Upper lobe of left lung (tissue), 6 donors: Measurements from ENCODE around the gene RPEL1. TPM values are rescaled to one million over a fixed set of nuclear protein-coding genes. Genes with fewer than 3 reads are reported as not detected.
"Not testable (repeated sequence)": the region's sequence is repeated elsewhere in the genome, so short reads cannot be mapped to it uniquely, and the experiment has no call there.

Experiments
- ATAC-seq, 2 donors: fragments of 200-7000 bp; cut with Tn5 transposase; one replicate each; pipeline ENCODE4 v1.9.1; 2022; ENCODE audit warnings: mild to moderate bottlenecking in 2 of 2, moderate library complexity in 2 of 2; ENCODE audit not compliant: low FRiP score in 2 of 2
- DNase-seq, 2 donors: peaks; one replicate each; pipeline ENCODE4 v3.0.0-alpha.2; 2019 to 2020
- H3K27ac ChIP-seq, 4 donors: fragments of 200-600 bp; sonication (generic); one replicate each; pipeline ENCODE4 v1.5.1; 2016 to 2019
- H3K27me3 ChIP-seq, 4 donors: fragments of 200-600 bp; sonication (generic); one replicate each; pipeline ENCODE4 v1.5.1; 2017 to 2019
- H3K36me3 ChIP-seq, 4 donors: fragments of 200-600 bp; sonication (generic); one replicate each; pipeline ENCODE4 v1.5.1; 2016 to 2019
- H3K4me1 ChIP-seq, 4 donors: fragments of 200-600 bp; sonication (generic); one replicate each; pipeline ENCODE4 v1.5.1; 2018 to 2019
- H3K4me3 ChIP-seq, 4 donors: fragments of 200-600 bp; sonication (generic); one replicate each; pipeline ENCODE4 v1.5.1; 2017 to 2019; ENCODE audit warnings: mild to moderate bottlenecking in 2 of 4, moderate library complexity in 1 of 4
- H3K9me3 ChIP-seq, 4 donors: fragments of 200-600 bp; sonication (generic); one replicate each; pipeline ENCODE4 v1.5.1; 2018 to 2019
- EP300 ChIP-seq, 4 donors: sonication (generic); formaldehyde crosslinking; IDR thresholded peaks; one replicate each; pipeline ENCODE4 v1.5.1; 2017; ENCODE audit warnings: antibody characterized with exemption in 4 of 4, control low read depth in 2 of 4
- POLR2A ChIP-seq, 4 donors: fragments of 450-650 bp; IDR thresholded peaks; one replicate each; pipeline ENCODE4 v1.5.1; 2016 to 2017; ENCODE audit warnings: antibody characterized with exemption in 4 of 4, mild to moderate bottlenecking in 2 of 4
- POLR2AphosphoS5 ChIP-seq, 2 donors: sonication (generic); formaldehyde crosslinking; IDR thresholded peaks; one replicate each; pipeline ENCODE4 v1.5.1; 2017; ENCODE audit warnings: antibody characterized with exemption in 2 of 2
- WGBS, 2 donors: methylation state at CpG; one replicate each; pipeline ENCODE4 v1.1.5; 2017 to 2018; 5-methylcytosine and 5-hydroxymethylcytosine counted together
- total RNA-seq, 6 donors: library from RNA; depleted of rRNA in 4 of 6; stranded (reverse); fragments of >200 nt in 4 of 6; gene quantifications; one replicate each; pipeline versions ENCODE4 v1.1.0 to v1.2.1, GENCODE V29; 2016 to 2021
- TF ChIP-seq, protein P1 (sequence below), 6 experiments: fragments of 450-650 bp in 4 of 6; fragments of 200-600 bp in 2 of 6; sonication (generic) in 2 of 6; IDR thresholded peaks; one replicate each; pipeline ENCODE4 v1.5.1; 2016 to 2019; ENCODE audit warnings: antibody characterized with exemption in 6 of 6
- donor health status: DM: no; HTN: no; CAD: no; lungs with moderate emphysema.
- donor health status: DM: no; HTN: yes; CAD: no; lungs with severe emphysema.

RPEL1 gene
- total RNA-seq, 6 donors from 2014 or later, result not detected

DNA sequence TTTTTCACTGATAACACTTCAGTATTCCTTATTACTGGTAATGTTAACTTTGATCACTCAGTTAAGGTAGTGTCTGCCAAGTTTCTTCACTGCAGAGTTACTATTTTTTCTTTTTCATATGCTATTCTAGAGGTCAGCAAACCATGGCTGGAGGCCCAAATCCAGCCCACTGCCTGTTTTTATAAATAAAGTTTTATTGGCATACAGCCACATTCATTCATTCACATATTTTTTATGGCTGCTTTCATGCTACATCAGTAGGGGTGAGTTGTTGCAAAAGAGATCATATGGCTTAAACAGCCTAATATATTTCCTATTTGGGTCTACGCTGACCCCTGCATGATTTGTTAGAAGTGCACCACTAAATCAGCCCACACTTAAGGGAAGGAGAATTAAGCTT, 10.9 kb downstream of the RPEL1 start:
- Histone ChIP-seq H3K36me3 (no peaks in the 10 kb centered on the region), H3K9me3 (no peaks in the 10 kb centered on the region), H3K27ac (no peak overlapping the region), H3K4me1 (no peaks in the 10 kb centered on the region), H3K27me3 (no peaks in the 10 kb centered on the region), H3K4me3 (no peak overlapping the region)
- TF ChIP-seq EP300 (IDR thresholded peaks at IDR 0.05) (no peak), POLR2AphosphoS5 (IDR thresholded peaks at IDR 0.05) (no peak), POLR2A (IDR thresholded peaks at IDR 0.05) (no peak)
- TF ChIP-seq, protein P1, sequence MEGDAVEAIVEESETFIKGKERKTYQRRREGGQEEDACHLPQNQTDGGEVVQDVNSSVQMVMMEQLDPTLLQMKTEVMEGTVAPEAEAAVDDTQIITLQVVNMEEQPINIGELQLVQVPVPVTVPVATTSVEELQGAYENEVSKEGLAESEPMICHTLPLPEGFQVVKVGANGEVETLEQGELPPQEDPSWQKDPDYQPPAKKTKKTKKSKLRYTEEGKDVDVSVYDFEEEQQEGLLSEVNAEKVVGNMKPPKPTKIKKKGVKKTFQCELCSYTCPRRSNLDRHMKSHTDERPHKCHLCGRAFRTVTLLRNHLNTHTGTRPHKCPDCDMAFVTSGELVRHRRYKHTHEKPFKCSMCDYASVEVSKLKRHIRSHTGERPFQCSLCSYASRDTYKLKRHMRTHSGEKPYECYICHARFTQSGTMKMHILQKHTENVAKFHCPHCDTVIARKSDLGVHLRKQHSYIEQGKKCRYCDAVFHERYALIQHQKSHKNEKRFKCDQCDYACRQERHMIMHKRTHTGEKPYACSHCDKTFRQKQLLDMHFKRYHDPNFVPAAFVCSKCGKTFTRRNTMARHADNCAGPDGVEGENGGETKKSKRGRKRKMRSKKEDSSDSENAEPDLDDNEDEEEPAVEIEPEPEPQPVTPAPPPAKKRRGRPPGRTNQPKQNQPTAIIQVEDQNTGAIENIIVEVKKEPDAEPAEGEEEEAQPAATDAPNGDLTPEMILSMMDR (IDR thresholded peaks at IDR 0.05), result no peak
- DNase-seq, result no peak
- no peak for ATAC-seq
- WGBS, 2 donors, result 97 to 100% methylated on average over 1 of the region's 1 CpG

GRCh38 chr10:103257812-103258211, 12.1 kb downstream of the RPEL1 start:
- no peaks in the 10 kb centered on the region for H3K4me1 ChIP-seq
- H3K27ac ChIP-seq, result no peak overlapping the region
- no peaks in the 10 kb centered on the region for H3K9me3 ChIP-seq
- no peak for TF ChIP-seq EP300 (IDR thresholded peaks at IDR 0.05)
- no peak for TF ChIP-seq POLR2A (IDR thresholded peaks at IDR 0.05)
- no peak for TF ChIP-seq POLR2AphosphoS5 (IDR thresholded peaks at IDR 0.05)
- TF ChIP-seq, protein P1 (IDR thresholded peaks at IDR 0.05), result no peak
- DNase-seq, result no peak
- H3K36me3 ChIP-seq, result no peaks in the 10 kb centered on the region
- no peaks in the 10 kb centered on the region for H3K27me3 ChIP-seq
- H3K4me3 ChIP-seq, result no peak overlapping the region
- no peak for ATAC-seq

- not testable (repeated sequence) for H3K4me1 ChIP-seq, ATAC-seq, H3K27me3 ChIP-seq, H3K36me3 ChIP-seq, H3K9me3 ChIP-seq, H3K27ac ChIP-seq, H3K4me3 ChIP-seq, DNase-seq
- 91 to 93% methylated on average over 4 of the region's 4 CpGs for WGBS, 2 donors
Measured at GRCh38 chr10:103258928-103259327, 13.2 kb downstream of the RPEL1 start.

- Histone ChIP-seq H3K27me3 (no peaks in the 10 kb centered on the region), H3K4me1 (no peaks in the 10 kb centered on the region), H3K27ac (no peak overlapping the region), H3K36me3 (no peaks in the 10 kb centered on the region), H3K9me3 (no peaks in the 10 kb centered on the region), H3K4me3 (no peak overlapping the region)
- no peak for DNase-seq
- no peak for ATAC-seq
- 84 to 92% methylated on average over 5 of the region's 5 CpGs for WGBS, 2 donors
- no peak for TF ChIP-seq POLR2A (IDR thresholded peaks at IDR 0.05)
- no peak for TF ChIP-seq POLR2AphosphoS5 (IDR thresholded peaks at IDR 0.05)
- TF ChIP-seq, protein P1 (IDR thresholded peaks at IDR 0.05), result no peak
- TF ChIP-seq EP300 (IDR thresholded peaks at IDR 0.05), result no peak
Measured at GRCh38 chr10:103259989-103260388, 14.3 kb downstream of the RPEL1 start.

GRCh38 chr10:103262229-103262628, 16.5 kb downstream of the RPEL1 start:
- DNase-seq (no peak), ATAC-seq (no peak)
- TF ChIP-seq, protein P1 (IDR thresholded peaks at IDR 0.05), result no peak
- no peak for TF ChIP-seq EP300 (IDR thresholded peaks at IDR 0.05)
- TF ChIP-seq POLR2AphosphoS5 (IDR thresholded peaks at IDR 0.05), result no peak
- no peak for TF ChIP-seq POLR2A (IDR thresholded peaks at IDR 0.05)
- no peak overlapping the region for H3K4me3 ChIP-seq
- no peaks in the 10 kb centered on the region for H3K36me3 ChIP-seq
- no peaks in the 10 kb centered on the region for H3K9me3 ChIP-seq
- H3K4me1 ChIP-seq, result no peaks in the 10 kb centered on the region
- no peak overlapping the region for H3K27ac ChIP-seq
- WGBS, 2 donors, result 66 to 90% methylated on average over 3 of the region's 3 CpGs
- H3K27me3 ChIP-seq, result no peaks in the 10 kb centered on the region
